Measurements from ENCODE around the gene TIGAR.

Gene TIGAR

GRCh38 chr12:4307593-4308333, 13.2 kb upstream of the TIGAR start:
- peak; percentile 66 for DNase-seq

- no peak for DNase-seq
Observed at GRCh38 chr12:4308334-4308950, 12.6 kb upstream of the TIGAR start.

GRCh38 chr12:4311776-4312175, 9.2 kb upstream of the TIGAR start:
- no peak for DNase-seq

GRCh38 chr12:4312251-4312650, 8.8 kb upstream of the TIGAR start:
- DNase-seq, result no peak

GRCh38 chr12:4320497-4320852, 538 bp upstream of the TIGAR start:
- peak; percentile 8 for DNase-seq

GRCh38 chr12:4322726-4323125, 1.7 kb downstream of the TIGAR start:
- no peak for DNase-seq

GRCh38 chr12:4323396-4323795, 2.4 kb downstream of the TIGAR start:
- DNase-seq, result no peak

- no peak for DNase-seq
Observed at GRCh38 chr12:4324366-4324765, 3.4 kb downstream of the TIGAR start.

GRCh38 chr12:4325966-4326365, 5.0 kb downstream of the TIGAR start:
- no peak for DNase-seq

- no peak for DNase-seq
Observed at GRCh38 chr12:4327293-4327692, 6.3 kb downstream of the TIGAR start.

GRCh38 chr12:4330203-4330602, 9.2 kb downstream of the TIGAR start:
- no peak for DNase-seq

- DNase-seq, result no peak
Observed at GRCh38 chr12:4331221-4331620, 10.2 kb downstream of the TIGAR start.

- no peak for DNase-seq
Observed at GRCh38 chr12:4331842-4332241, 10.8 kb downstream of the TIGAR start.

- DNase-seq, result no peak
Observed at GRCh38 chr12:4346931-4347330, 25.9 kb downstream of the TIGAR start.

GRCh38 chr12:4353785-4354208, 32.8 kb downstream of the TIGAR start:
- no peak for DNase-seq

- no peak for DNase-seq
Observed at GRCh38 chr12:4355156-4356040, 34.4 kb downstream of the TIGAR start.

GRCh38 chr12:4356041-4356327, 35.0 kb downstream of the TIGAR start:
- DNase-seq, result peak; percentile 14

GRCh38 chr12:4366090-4366489, 45.1 kb downstream of the TIGAR start:
- no peak for DNase-seq

- DNase-seq, result no peak
Observed at GRCh38 chr12:4369548-4369947, 48.5 kb downstream of the TIGAR start.

- DNase-seq, result no peak
Observed at GRCh38 chr12:4370265-4370664, 49.3 kb downstream of the TIGAR start.

- no peak for DNase-seq
Observed at GRCh38 chr12:4372653-4373052, 51.6 kb downstream of the TIGAR start.

- DNase-seq, result no peak
Observed at GRCh38 chr12:4375449-4375848, 54.4 kb downstream of the TIGAR start.

- no peak for DNase-seq
Observed at GRCh38 chr12:4378772-4379171, 57.8 kb downstream of the TIGAR start.

- DNase-seq, result peak; percentile 27
Observed at GRCh38 chr12:4379405-4379804, 58.4 kb downstream of the TIGAR start, which contains the start of gene FGF23. Gene FGF23 (minus strand): TSS chr12:4379712. CDS start chr12:4379582, 130 bp downstream.

Data from fibroblast of skin of back (primary cell).